HTR-8/SVneo (cell line): ENCODE results near the gene GSX1.

Source experiments
- DNase-seq: peaks from one replicate; pipeline ENCODE4 v3.0.0; 2011; ENCODE audit warnings: low spot score, mixed read lengths; ENCODE audit not compliant: insufficient read length
- FAIRE-seq: peaks from 2 replicates; lab custom pipeline; 2011; peaks lifted over from hg19 to GRCh38; lab: Jason Lieb, UNC

GSX1 gene

GRCh38 chr13:27826379-27827353 is 34.4 kb downstream of the GSX1 start:
- DNase-seq (peak; percentile 71), FAIRE-seq (no peak)

GRCh38 chr13:27827646-27828045 is 35.4 kb downstream of the GSX1 start:
- DNase-seq: no peak
- FAIRE-seq: no peak

- peak; percentile 45 for DNase-seq
- no peak for FAIRE-seq
These were observed 37.7 kb downstream of the GSX1 start for GRCh38 chr13:27830010-27830409.

- DNase-seq (no peak), FAIRE-seq (no peak)
These were observed 40.9 kb downstream of the GSX1 start for GRCh38 chr13:27833206-27833605.

- DNase-seq (no peak), FAIRE-seq (no peak)
These were observed 41.8 kb downstream of the GSX1 start for GRCh38 chr13:27834095-27834494.

GRCh38 chr13:27835799-27836198 is 43.5 kb downstream of the GSX1 start:
- FAIRE-seq (no peak), DNase-seq (no peak)

- FAIRE-seq: no peak
These were observed 47.7 kb downstream of the GSX1 start for GRCh38 chr13:27839809-27840467.

GRCh38 chr13:27842571-27842970 is 50.3 kb downstream of the GSX1 start:
- DNase-seq (no peak), FAIRE-seq (no peak)

More at GRCh38 chr13:27839809-27840467, 47.7 kb downstream of the GSX1 start:
- no peak for DNase-seq
